Measurements from ENCODE around the gene RBM47.
A peak's percentile ranks its signal among the peaks of the same experiment; 100 is the strongest.
"Not testable (repeated sequence)": the region's sequence is repeated elsewhere in the genome, so short reads cannot be mapped to it uniquely, and the experiment has no call there.

The RBM47 gene

GRCh38 chr4:40526741-40527140, 102.9 kb downstream of the RBM47 start:
- DNase-seq (ENCODE audit: low spot score) = no peak

DNA sequence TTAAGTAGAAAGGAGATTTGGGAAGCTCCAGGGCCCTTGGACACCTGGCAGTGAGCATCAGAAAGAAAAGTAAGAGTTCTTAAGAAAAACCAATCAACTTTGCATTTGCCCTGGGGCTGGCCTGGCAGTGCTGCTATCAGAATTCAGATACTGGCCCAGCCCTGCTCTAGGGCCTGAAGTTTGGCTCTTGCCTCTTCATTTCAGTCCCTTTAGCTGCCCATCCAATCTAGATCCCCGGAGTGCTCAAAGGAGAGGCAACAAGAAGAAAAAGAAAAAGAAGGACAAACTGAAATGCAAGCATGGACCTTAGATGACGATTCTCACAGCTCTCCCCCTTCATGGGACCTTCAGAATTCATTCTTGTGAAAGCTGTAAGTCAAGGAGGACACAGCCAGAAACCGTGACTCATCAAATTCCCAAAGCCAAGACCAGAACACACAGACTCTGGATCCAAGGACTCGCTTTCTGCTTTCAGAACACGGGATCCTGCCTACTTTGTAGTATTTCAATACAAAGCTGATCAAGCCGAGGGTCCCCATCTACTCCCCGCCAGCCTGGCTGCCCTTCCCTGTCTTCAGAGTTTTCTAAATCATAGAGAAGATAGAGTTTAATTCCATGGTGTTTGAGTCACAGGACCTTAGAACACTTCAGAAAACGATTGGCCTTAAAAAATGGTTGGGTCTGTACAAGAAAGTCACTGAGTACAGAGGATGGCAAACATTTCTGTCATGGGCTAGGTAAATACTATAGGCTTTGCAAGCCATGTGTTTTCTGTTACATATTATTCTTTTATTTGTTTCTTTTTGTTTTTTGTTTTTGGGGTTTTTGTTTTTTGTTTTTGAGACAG, 103.7 kb downstream of the RBM47 start:
- DNase-seq (ENCODE audit: low spot score) = no peak

- no peak for DNase-seq (ENCODE audit: low spot score)
Observed at GRCh38 chr4:40524366-40525041, 105.2 kb downstream of the RBM47 start.

DNA sequence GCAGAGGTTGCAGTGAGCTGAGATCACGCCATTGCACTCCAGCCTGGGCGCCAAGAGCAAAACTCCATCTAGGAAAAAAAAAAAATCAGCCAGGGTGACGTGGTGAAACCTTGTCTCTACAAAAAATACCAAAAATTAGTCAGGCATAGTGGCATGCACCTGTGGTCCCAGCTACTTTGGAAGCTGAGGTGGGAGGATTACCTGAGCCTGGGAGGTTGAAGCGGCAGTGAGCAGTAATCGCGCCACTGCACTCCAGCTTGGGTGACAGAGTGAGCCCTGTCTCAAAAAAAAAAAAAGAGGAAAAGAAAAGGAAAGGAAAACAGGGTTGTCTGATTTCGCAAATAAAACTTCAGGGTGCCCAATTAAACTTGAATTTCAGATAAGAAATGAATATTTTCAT, 106.1 kb downstream of the RBM47 start:
- no peak for DNase-seq (ENCODE audit: low spot score)

GRCh38 chr4:40521957-40522356, 107.7 kb downstream of the RBM47 start:
- DNase-seq (ENCODE audit: low spot score) = no peak

GRCh38 chr4:40520533-40520932, 109.1 kb downstream of the RBM47 start:
- DNase-seq (ENCODE audit: low spot score) = no peak

DNA sequence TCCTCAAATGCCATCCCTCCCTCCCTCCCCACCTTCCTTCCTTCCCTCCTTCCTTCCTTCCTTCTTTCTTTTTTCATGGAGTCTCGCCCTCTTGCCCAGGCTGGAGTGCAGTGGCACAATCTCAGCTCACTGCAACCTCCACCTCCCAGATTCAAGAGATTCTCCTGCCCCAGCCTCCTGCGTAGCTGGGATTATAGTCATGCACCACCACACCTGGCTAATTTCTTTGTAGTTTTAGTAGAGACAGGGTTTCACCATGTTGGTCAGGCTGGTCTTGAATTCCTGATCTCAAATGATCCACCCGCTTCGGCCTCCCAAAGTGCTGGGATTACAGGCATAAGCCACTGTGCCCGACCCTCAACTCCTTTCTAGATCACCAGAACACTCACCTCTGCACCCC, 112.6 kb downstream of the RBM47 start:
- not testable (repeated sequence) for DNase-seq (ENCODE audit: low spot score)

GRCh38 chr4:40516651-40517050, 113.0 kb downstream of the RBM47 start:
- DNase-seq (ENCODE audit: low spot score) = no peak

- peak; percentile 84 for DNase-seq (ENCODE audit: low spot score)
Observed at GRCh38 chr4:40515398-40516293, 114.0 kb downstream of the RBM47 start.

DNA sequence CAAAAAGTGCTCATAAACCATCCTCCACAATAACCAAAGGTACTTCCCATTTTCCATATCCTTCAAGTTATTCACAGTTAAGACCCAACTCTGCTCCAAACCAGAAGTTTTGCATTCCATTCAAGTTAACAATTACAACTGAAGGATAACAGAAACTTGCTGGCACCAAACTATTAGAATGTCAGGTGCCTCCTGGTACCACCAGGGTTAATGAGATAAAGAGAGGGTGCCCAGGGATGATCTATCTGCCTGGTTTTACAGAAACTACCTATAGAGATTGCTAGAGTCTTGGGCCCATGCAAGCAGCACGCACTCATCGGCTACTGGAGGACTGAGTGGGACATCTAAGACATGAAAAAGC, 114.6 kb downstream of the RBM47 start:
- no peak for DNase-seq (ENCODE audit: low spot score)

DNA sequence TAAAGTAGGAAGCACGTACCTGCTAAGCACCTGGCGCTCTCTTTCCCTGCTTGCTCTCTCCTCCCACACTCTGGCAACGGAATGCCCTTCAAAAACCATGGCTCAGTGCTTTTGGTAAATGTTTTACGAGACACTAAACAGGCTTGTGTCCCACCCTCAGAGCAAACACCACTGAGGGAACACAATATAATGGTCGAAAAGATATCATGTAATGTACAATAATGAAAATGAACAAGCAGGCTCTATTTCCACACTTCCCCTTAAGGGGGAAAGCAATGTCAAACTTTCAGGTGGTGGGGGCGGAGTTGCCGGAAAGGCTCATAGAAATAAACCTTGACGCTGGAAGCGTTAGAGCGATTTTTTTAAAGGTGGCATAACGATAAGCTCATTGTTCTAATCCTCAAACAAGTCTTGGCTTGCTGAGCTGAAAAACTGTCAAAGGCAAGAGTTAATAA, 115.1 kb downstream of the RBM47 start:
- DNase-seq (ENCODE audit: low spot score) = no peak

DNA sequence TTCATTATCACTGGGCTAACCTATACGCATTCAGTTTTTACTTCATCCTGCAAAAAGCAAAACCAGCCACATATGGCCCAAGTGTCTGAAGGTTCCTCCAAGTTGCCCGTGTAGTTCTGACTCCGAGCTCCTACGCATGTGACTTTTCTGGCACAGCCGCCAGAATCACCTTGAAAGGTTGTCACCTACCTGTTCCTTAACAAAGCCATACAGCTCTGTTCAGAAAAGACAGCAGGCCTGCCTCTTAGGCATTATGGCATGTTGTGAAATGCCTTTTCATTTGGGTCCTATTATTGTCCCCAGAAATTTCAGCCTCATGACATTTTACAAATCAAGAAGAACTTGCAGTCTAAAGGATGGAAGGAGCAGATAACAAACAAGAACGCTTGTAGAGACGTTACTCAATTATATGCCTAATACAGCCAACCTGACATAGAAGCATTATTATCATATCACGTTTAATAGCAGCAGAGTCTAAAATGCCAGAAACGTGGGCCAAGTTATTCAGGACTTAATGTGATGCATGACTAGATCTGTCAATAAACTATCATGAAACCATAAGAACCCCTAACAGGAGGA, 118.5 kb downstream of the RBM47 start:
- DNase-seq (ENCODE audit: low spot score) = no peak

DNA sequence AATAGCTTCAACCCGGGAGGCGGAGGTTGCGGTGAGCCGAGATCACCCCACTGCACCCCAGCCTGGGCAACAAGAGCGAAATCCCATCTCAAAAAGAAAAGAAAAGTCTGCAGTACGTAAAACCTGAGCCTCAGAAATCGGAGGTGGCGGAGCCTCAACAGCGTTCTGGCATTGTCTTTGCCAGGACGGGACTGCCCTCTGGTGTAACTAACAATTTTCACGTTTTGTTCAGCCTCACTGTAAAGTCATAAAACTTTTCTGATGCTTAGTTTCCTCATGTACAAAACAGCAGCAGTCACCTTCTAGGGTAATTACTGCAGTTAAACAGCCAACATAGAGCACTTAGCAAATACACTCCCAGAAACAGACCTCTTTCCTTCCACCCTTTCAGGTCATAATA, 121.7 kb downstream of the RBM47 start:
- peak; percentile 26 for DNase-seq (ENCODE audit: low spot score)

GRCh38 chr4:40506492-40506891, 123.2 kb downstream of the RBM47 start:
- no peak for DNase-seq (ENCODE audit: low spot score)

DNA sequence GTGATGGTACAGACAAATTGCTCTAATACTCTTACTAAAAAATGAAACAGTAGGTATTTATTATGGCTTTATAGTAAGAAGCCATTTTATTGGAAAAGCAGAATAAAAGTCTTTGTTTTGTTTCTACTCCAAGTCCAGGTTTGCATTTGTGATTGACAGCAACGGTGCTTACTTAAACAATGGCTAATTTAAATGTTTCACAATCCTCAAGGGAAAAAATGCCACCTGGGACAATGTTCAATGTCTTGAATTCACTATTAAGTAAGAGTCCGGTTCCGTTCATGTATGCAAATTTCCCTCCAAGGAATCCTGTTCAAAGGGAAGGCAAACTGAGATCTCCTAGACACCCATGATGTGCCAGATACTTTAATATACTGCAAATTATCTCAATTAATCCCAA, 123.6 kb downstream of the RBM47 start:
- no peak for DNase-seq (ENCODE audit: low spot score)

DNA sequence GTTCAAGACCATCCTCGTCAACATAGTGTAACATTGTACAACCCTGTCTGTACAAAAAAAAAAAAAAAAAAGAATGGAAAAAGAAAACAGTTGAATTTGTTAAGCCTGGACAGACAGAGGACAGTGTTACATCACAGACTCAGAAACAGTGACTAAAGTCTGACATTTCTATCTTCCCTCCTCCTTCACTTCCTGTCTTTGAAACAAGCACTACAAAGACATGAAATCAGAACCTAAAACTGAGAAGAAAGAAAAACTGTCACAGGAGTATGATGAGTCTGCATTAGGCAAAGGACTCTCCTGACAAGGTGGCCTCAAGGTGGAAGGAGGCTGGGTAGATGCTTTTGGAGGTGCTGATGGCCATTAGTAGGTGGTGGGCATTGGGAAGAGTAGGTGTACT, 126.7 kb downstream of the RBM47 start:
- DNase-seq (ENCODE audit: low spot score) = no peak

DNA sequence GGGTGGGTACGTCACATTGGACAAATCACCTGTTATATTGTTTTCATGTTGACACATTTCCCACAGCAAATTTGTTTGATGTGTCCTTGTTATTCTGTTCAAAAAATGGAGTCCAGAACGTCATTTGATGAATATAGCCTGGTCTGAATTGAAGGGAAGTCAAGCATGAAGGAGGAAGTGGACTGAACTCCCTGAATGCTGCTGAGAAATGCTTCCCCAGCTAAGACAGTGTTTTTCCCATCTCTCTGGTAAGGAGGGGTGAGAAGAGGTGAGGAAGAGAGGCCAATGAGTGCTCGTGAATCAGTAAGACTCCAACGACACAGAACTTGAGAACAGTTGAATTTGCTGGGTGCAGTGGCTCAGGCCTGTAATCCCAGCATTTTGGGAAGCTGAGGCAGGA, 127.4 kb downstream of the RBM47 start:
- no peak for DNase-seq (ENCODE audit: low spot score)

DNA sequence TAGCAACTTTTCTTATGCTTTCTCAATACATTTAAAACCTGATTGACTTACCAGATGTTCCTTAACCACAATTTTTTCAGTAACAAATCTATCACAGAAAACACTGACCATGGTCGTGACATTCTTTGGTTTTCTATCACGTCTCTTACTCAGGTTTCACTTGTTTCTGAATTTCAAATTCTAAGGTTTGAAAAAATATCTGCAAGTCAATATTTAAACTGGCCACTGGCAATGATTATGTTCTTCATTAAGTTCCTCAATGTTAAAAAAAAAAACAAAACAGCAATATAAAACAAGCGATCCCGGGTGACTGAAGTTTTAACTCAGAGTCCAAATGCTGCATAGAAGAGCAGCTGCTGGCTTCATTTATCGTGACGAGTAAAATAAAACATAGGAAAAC, 128.9 kb downstream of the RBM47 start:
- no peak for DNase-seq (ENCODE audit: low spot score)

- DNase-seq (ENCODE audit: low spot score) = no peak
Observed at GRCh38 chr4:40493160-40493559, 136.5 kb downstream of the RBM47 start.

GRCh38 chr4:40492691-40493090, 137.0 kb downstream of the RBM47 start:
- no peak for DNase-seq (ENCODE audit: low spot score)

- DNase-seq (ENCODE audit: low spot score) = no peak
Observed at GRCh38 chr4:40490481-40490880, 139.2 kb downstream of the RBM47 start.

- DNase-seq (ENCODE audit: low spot score) = no peak
Observed at GRCh38 chr4:40489961-40490360, 139.7 kb downstream of the RBM47 start.

Data from NAMALWA (cell line).